ENCODE results near the gene KDM1B. TPM values are rescaled to one million over a fixed set of nuclear protein-coding genes. Genes with fewer than 3 reads are reported as not detected.
"Not testable (repeated sequence)": the region's sequence is repeated elsewhere in the genome, so short reads cannot be mapped to it uniquely, and the experiment has no call there.

The KDM1B gene
- total RNA-seq, 2 experiments from 2014 or later = 9.6 to 9.9 TPM

GRCh38 chr6:18206591-18206990 is 51.4 kb downstream of the KDM1B start:
- ATAC-seq = no peak

GRCh38 chr6:18207438-18207837 is 52.2 kb downstream of the KDM1B start:
- peaks cover 5% of the 10 kb centered on the region for H3K4me1 Mint-ChIP-seq (ENCODE audit: low read depth)
- CTCF ChIA-PET = no interaction called here
- H3K9me3 Mint-ChIP-seq (ENCODE audit: insufficient read depth) = no peaks in the 10 kb centered on the region
- no peak overlapping the region for H3K27ac Mint-ChIP-seq
- no peaks in the 10 kb centered on the region for H3K27me3 Mint-ChIP-seq (ENCODE audit: low read depth)
- no peak for ATAC-seq
- H3K36me3 Mint-ChIP-seq (ENCODE audit: low read depth) = peaks cover 3% of the 10 kb centered on the region
- DNase-seq = no peak
- H3K4me3 Mint-ChIP-seq = no peak overlapping the region
- POLR2A ChIA-PET = no interaction called here

More at GRCh38 chr6:18206591-18206990, 51.4 kb downstream of the KDM1B start:
- H3K27me3 Mint-ChIP-seq (ENCODE audit: low read depth) = no peaks in the 10 kb centered on the region
- POLR2A ChIA-PET = no interaction called here
- no peak overlapping the region for H3K4me3 Mint-ChIP-seq
- H3K9me3 Mint-ChIP-seq (ENCODE audit: insufficient read depth) = no peaks in the 10 kb centered on the region
- H3K4me1 Mint-ChIP-seq (ENCODE audit: low read depth) = peaks cover 5% of the 10 kb centered on the region
- DNase-seq = no peak
- no peak overlapping the region for H3K27ac Mint-ChIP-seq
- H3K36me3 Mint-ChIP-seq (ENCODE audit: low read depth) = peaks cover 3% of the 10 kb centered on the region
- CTCF ChIA-PET = no interaction called here

DNA sequence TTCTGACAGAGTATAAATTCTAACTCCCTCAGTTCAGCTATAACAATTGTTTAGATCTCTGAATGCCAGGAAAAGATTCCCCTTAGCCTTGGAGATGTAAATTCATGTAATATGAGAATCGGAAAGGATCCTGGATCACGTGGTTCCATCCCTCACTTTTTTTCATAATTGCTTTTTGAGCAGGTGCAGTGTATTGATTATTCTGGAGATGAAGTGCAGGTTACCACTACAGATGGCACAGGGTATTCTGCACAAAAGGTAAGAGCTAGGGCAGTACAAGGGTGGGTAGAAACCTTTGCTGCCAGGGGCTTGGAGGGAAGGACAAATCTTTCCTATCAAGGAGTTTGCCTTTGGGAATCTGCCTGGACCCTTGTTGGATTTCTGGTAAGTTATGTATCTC is 52.7 kb downstream of the KDM1B start:
- Mint-ChIP-seq H3K27me3 (ENCODE audit: low read depth) (no peaks in the 10 kb centered on the region), H3K27ac (no peak overlapping the region), H3K36me3 (ENCODE audit: low read depth) (no peaks in the 10 kb centered on the region), H3K9me3 (ENCODE audit: insufficient read depth) (no peaks in the 10 kb centered on the region), H3K4me3 (no peak overlapping the region), H3K4me1 (ENCODE audit: low read depth) (peaks cover 5% of the 10 kb centered on the region)
- no peak for ATAC-seq
- ChIA-PET POLR2A (no interaction called here), CTCF (no interaction called here)
- no peak for DNase-seq

GRCh38 chr6:18208778-18209177 is 53.6 kb downstream of the KDM1B start:
- H3K9me3 Mint-ChIP-seq (ENCODE audit: insufficient read depth); POLR2A ChIA-PET; H3K4me1 Mint-ChIP-seq (ENCODE audit: low read depth); CTCF ChIA-PET; H3K27me3 Mint-ChIP-seq (ENCODE audit: low read depth); H3K27ac Mint-ChIP-seq; H3K36me3 Mint-ChIP-seq (ENCODE audit: low read depth); ATAC-seq; H3K4me3 Mint-ChIP-seq; DNase-seq: not testable (repeated sequence)

- CTCF ChIA-PET = no interaction called here
- Mint-ChIP-seq H3K9me3 (ENCODE audit: insufficient read depth) (no peaks in the 10 kb centered on the region), H3K27ac (no peak overlapping the region), H3K36me3 (ENCODE audit: low read depth) (no peaks in the 10 kb centered on the region), H3K27me3 (ENCODE audit: low read depth) (no peaks in the 10 kb centered on the region), H3K4me3 (no peak overlapping the region), H3K4me1 (ENCODE audit: low read depth) (peaks cover 15% of the 10 kb centered on the region)
- POLR2A ChIA-PET = no interaction called here
- ATAC-seq = no peak
- no peak for DNase-seq
Measured at GRCh38 chr6:18209539-18210197, 54.4 kb downstream of the KDM1B start.

GRCh38 chr6:18210707-18211106 is 55.5 kb downstream of the KDM1B start:
- no peaks in the 10 kb centered on the region for H3K9me3 Mint-ChIP-seq (ENCODE audit: insufficient read depth)
- peaks cover 15% of the 10 kb centered on the region for H3K4me1 Mint-ChIP-seq (ENCODE audit: low read depth)
- H3K4me3 Mint-ChIP-seq = no peak overlapping the region
- CTCF ChIA-PET = no interaction called here
- H3K27me3 Mint-ChIP-seq (ENCODE audit: low read depth) = no peaks in the 10 kb centered on the region
- no peaks in the 10 kb centered on the region for H3K36me3 Mint-ChIP-seq (ENCODE audit: low read depth)
- POLR2A ChIA-PET = no interaction called here
- DNase-seq (no peak), ATAC-seq (no peak)
- H3K27ac Mint-ChIP-seq = no peak overlapping the region

DNA sequence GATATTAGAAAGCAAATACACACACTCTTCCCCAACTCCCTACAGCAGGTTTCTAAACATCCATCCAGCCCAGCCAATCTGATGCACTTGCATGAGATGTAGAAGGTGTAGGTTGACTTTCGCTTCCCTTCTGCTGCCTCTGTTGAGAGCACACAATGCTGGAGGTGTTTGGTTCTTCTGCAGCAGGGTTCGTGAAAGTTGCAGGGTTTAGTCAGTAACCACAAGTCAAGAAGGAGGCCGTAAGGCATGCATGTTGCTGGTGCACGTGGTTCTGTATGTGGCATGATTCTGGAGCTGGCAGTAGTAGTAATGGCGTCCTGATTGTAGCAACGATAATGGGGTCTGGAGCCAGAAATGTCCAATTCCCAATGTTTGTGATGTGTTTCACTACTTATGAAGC is 56.1 kb downstream of the KDM1B start:
- ATAC-seq = peak; percentile 39
- CTCF ChIA-PET = no interaction called here

DNA sequence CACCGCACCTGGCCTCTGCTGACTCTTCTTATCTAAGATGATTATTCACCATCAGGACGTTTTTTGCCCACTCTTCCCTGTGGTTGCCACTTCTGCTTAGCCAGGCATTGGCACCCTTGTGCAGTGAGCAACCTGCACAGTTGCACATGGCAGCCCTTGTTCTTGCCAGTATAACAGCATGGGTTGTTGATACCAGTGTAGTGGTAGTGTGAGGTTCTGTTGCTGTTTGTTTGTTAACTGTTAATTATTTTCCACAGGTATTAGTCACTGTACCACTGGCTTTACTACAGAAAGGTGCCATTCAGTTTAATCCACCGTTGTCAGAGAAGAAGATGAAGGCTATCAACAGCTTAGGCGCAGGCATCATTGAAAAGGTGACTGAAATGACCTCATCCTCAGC is 57.0 kb downstream of the KDM1B start:
- H3K27ac Mint-ChIP-seq = no peak overlapping the region
- ChIA-PET CTCF (no interaction called here), POLR2A (no interaction called here)
- ATAC-seq (no peak), DNase-seq (no peak)
- H3K9me3 Mint-ChIP-seq (ENCODE audit: insufficient read depth) = no peaks in the 10 kb centered on the region
- H3K27me3 Mint-ChIP-seq (ENCODE audit: low read depth) = no peaks in the 10 kb centered on the region
- no peak overlapping the region for H3K4me3 Mint-ChIP-seq
- H3K36me3 Mint-ChIP-seq (ENCODE audit: low read depth) = no peaks in the 10 kb centered on the region
- H3K4me1 Mint-ChIP-seq (ENCODE audit: low read depth) = peaks cover 15% of the 10 kb centered on the region

More for the DNA sequence above, 56.1 kb downstream of the KDM1B start:
- Mint-ChIP-seq H3K4me3 (no peak overlapping the region), H3K36me3 (ENCODE audit: low read depth) (no peaks in the 10 kb centered on the region), H3K27ac (no peak overlapping the region), H3K27me3 (ENCODE audit: low read depth) (no peaks in the 10 kb centered on the region), H3K9me3 (ENCODE audit: insufficient read depth) (no peaks in the 10 kb centered on the region), H3K4me1 (ENCODE audit: low read depth) (peaks cover 15% of the 10 kb centered on the region)
- DNase-seq = peak; percentile 27
- POLR2A ChIA-PET = no interaction called here

DNA sequence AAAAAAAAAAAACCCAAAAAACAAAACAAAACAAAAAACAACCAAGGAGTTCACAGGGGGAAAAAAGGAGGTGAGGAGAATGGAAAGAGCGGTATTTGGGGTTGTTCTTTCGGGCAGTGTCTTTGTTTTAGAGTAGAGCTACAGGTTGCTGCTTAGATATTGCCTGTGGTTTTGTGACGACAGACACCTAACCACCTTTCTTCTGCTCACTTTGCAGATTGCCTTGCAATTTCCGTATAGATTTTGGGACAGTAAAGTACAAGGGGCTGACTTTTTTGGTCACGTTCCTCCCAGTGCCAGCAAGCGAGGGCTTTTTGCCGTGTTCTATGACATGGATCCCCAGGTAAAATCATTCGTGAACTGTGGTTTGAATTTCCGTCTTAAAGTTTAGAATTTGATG is 58.2 kb downstream of the KDM1B start:
- H3K27ac Mint-ChIP-seq = no peak overlapping the region
- no peaks in the 10 kb centered on the region for H3K9me3 Mint-ChIP-seq (ENCODE audit: insufficient read depth)
- H3K27me3 Mint-ChIP-seq (ENCODE audit: low read depth) = no peaks in the 10 kb centered on the region
- H3K36me3 Mint-ChIP-seq (ENCODE audit: low read depth) = peaks cover 1% of the 10 kb centered on the region
- H3K4me1 Mint-ChIP-seq (ENCODE audit: low read depth) = peaks cover 15% of the 10 kb centered on the region
- ATAC-seq = no peak
- POLR2A ChIA-PET = no interaction called here
- peak overlapping the region; percentile 38 for H3K4me3 Mint-ChIP-seq
- no peak for DNase-seq
- CTCF ChIA-PET = no interaction called here

GRCh38 chr6:18214003-18214402 is 58.8 kb downstream of the KDM1B start:
- Mint-ChIP-seq H3K4me3 (peak overlapping the region; percentile 43), H3K27ac (peak overlapping the region; percentile 41), H3K9me3 (ENCODE audit: insufficient read depth) (no peaks in the 10 kb centered on the region), H3K36me3 (ENCODE audit: low read depth) (peaks cover 3% of the 10 kb centered on the region), H3K27me3 (ENCODE audit: low read depth) (no peaks in the 10 kb centered on the region), H3K4me1 (ENCODE audit: low read depth) (peaks cover 15% of the 10 kb centered on the region)
- no peak for DNase-seq
- no peak for ATAC-seq
- POLR2A ChIA-PET = interaction anchor here (1.1 kb wide), 1 partner anchor 13 kb away, joined by 3 read pairs; no protein-coding TSS in a partner anchor
- CTCF ChIA-PET = no interaction called here

DNA sequence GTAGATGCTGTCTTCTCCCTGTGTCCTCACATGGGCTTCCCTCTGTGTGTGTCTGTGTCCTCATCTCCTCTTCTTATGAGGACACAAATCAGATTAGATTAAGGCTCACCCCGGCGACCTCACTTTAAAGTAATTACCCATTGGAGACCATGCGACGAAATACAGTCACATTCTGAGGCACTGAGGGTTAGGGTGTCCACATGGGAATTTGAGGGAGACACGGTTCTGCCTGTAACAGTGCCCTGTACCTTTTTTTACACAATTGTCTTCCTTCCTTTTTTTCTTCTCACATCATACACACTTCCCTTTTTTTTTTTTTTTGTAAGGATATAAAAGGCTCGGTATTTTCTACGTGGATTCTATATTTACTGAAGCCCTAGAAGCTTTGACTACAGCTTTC is 60.2 kb downstream of the KDM1B start:
- POLR2A ChIA-PET = interaction anchor here (1.4 kb wide), 1 partner anchor 10 kb away, joined by 3 read pairs; no protein-coding TSS in a partner anchor
- ATAC-seq = no peak
- CTCF ChIA-PET = no interaction called here
- Mint-ChIP-seq H3K4me1 (ENCODE audit: low read depth) (peaks cover 15% of the 10 kb centered on the region), H3K36me3 (ENCODE audit: low read depth) (peaks cover 13% of the 10 kb centered on the region), H3K27ac (no peak overlapping the region), H3K4me3 (no peak overlapping the region), H3K9me3 (ENCODE audit: insufficient read depth) (no peaks in the 10 kb centered on the region), H3K27me3 (ENCODE audit: low read depth) (no peaks in the 10 kb centered on the region)
- no peak for DNase-seq

DNA sequence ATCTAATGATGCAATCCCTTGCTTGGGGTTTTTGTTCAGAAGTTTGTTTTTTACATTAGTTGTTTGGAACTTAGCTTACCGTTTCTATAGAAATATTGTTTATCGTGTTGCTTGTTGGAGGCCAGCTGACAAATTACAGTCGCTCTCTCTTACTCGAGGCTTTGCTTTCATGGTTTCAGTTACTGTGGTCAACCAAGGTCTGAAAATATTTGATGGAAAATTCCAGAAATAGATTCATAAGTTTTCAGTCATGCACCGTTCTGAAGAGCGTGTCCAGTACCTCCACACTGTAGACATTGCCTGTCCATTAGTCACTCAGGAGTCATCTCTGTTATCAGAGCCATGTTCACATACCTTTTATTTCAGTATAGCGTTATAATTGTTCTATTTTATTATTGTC is 61.2 kb downstream of the KDM1B start:
- H3K27me3 Mint-ChIP-seq (ENCODE audit: low read depth) = no peaks in the 10 kb centered on the region
- ATAC-seq = no peak
- no peak overlapping the region for H3K27ac Mint-ChIP-seq
- H3K4me3 Mint-ChIP-seq = no peak overlapping the region
- DNase-seq = no peak
- POLR2A ChIA-PET = no interaction called here
- peaks cover 12% of the 10 kb centered on the region for H3K4me1 Mint-ChIP-seq (ENCODE audit: low read depth)
- CTCF ChIA-PET = no interaction called here
- H3K36me3 Mint-ChIP-seq (ENCODE audit: low read depth) = peaks cover 19% of the 10 kb centered on the region
- H3K9me3 Mint-ChIP-seq (ENCODE audit: insufficient read depth) = no peaks in the 10 kb centered on the region

DNA sequence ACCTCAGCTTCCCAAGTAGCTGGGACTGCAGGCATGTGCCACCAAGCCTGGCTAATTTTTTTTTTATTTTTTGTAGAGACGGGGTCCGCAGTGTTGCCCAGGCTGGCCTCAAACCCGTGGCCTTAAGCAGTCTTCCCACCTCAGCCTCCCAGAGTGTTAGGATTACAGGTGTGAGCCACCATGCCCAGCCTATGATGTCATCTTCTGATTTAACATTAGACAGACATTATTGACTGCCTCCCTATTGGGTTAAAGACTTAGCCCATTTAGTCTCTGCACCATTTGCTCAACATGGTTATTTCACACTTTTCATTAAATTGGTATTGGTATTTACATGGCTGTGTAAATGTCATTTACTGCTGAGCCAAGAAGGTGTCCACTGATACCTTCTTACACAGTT is 63.0 kb downstream of the KDM1B start:
- POLR2A ChIA-PET = no interaction called here

More for the DNA sequence above, 63.0 kb downstream of the KDM1B start:
- peak; percentile 37 for ATAC-seq
- H3K9me3 Mint-ChIP-seq (ENCODE audit: insufficient read depth) = no peaks in the 10 kb centered on the region
- CTCF ChIA-PET = no interaction called here
- peaks cover 32% of the 10 kb centered on the region for H3K36me3 Mint-ChIP-seq (ENCODE audit: low read depth)
- no peaks in the 10 kb centered on the region for H3K27me3 Mint-ChIP-seq (ENCODE audit: low read depth)
- no peak overlapping the region for H3K27ac Mint-ChIP-seq
- H3K4me1 Mint-ChIP-seq (ENCODE audit: low read depth) = peaks cover 10% of the 10 kb centered on the region
- DNase-seq = no peak
- H3K4me3 Mint-ChIP-seq = no peak overlapping the region
